SH-SY5Y (cell line): ENCODE data around the gene FBH1.

Experiments
- GATA2 ChIP-seq: IDR thresholded peaks from 2 replicates; pipeline ENCODE4 v1.6.1; 2011; ENCODE audit warnings: mild to moderate bottlenecking, low read depth, low read length
- GATA3 ChIP-seq: IDR thresholded peaks from 2 replicates; pipeline ENCODE4 v1.6.1; 2011; ENCODE audit warnings: low read depth, mild to moderate bottlenecking, low read length, moderate library complexity

- TF ChIP-seq GATA2 (no peak), GATA3 (no peak)
These were observed 69.1 kb downstream of the FBH1 start for GRCh38 chr10:5959142-5959541.
